K562 (cell line): ENCODE measurements around the gene ADAMTS2. TPM values are rescaled to one million over a fixed set of nuclear protein-coding genes. Genes with fewer than 3 reads are reported as not detected.

Source experiments
- ATAC-seq: fragments of 200-7000 bp; cut with Tn5 transposase; 3 replicates; pipeline ENCODE4 v1.9.1; 2020; ENCODE audit warnings: moderate library complexity
- BruUV-seq: library from RNA; stranded (reverse); fragments of 400-500 nt; replicated peaks from 2 replicates; lab custom pipeline; 2021; lab: Mats Ljungman, UMichigan
- CTCF ChIA-PET: fragments of 300-600 bp; formaldehyde crosslinking; extraction: SDS; loops from one replicate; lab custom pipeline; 2021; ENCODE audit warnings: low intra/inter-chr PET ratio; lab: Yijun Ruan, JAX
- POLR2A ChIA-PET: fragments of 300-600, 350-650 bp; sonication (Branson Sonifier 250); formaldehyde crosslinking; extraction: SDS; loops from one replicate; lab custom pipeline; 2021; ENCODE audit warnings: antibody characterized with exemption, inconsistent platforms; lab: Yijun Ruan, JAX
- DNase-seq, 4 experiments: peaks; one replicate each; pipeline versions ENCODE4 v3.0.0 to v3.0.0-alpha.2; 2011 to 2018; ENCODE audit warnings: low spot score in 3 of 4, mixed read lengths in 3 of 4; ENCODE audit errors: extremely low read depth in 1 of 4
- FAIRE-seq: peaks from 2 replicates; lab custom pipeline; 2011; peaks lifted over from hg19 to GRCh38; lab: Jason Lieb, UNC
- H2AFZ ChIP-seq: 2 replicates; pipeline ENCODE4 v1.6.0; 2011; ENCODE audit warnings: low read depth, low read length, control low read depth, inconsistent platforms
- H3K27ac ChIP-seq: fragments of 200-600 bp; 3 replicates; pipeline ENCODE4 v1.8.0; 2011; ENCODE audit warnings: low read depth, mild to moderate bottlenecking, control low read depth, inconsistent platforms, low read length, moderate library complexity, mixed read lengths; ENCODE audit errors: extremely low read depth
- H3K27me3 ChIP-seq, 2 experiments: fragments of 300-600 bp in 1 of 2; 2 replicates in 1 of 2; 3 replicates in 1 of 2; pipeline versions ENCODE4 v1.6.0 to v1.8.0; 2011; ENCODE audit warnings: inconsistent platforms in 2 of 2, low read length in 2 of 2, mild to moderate bottlenecking in 1 of 2, mixed read lengths in 1 of 2, moderate library complexity in 1 of 2; ENCODE audit not compliant: control insufficient read depth in 2 of 2, insufficient read depth in 2 of 2
- H3K36me3 ChIP-seq: fragments of 300-600 bp; 3 replicates; pipeline ENCODE4 v1.8.0; 2011; ENCODE audit warnings: mild to moderate bottlenecking, low read length, inconsistent platforms; ENCODE audit not compliant: control insufficient read depth, insufficient read depth
- H3K4me1 ChIP-seq, 2 experiments: fragments of 200-600 bp in 1 of 2; replicated peaks in 1 of 2; 2 replicates in 1 of 2; 3 replicates in 1 of 2; pipeline versions ENCODE4 v1.5.1 to v1.8.0; 2011; ENCODE audit warnings: inconsistent platforms in 2 of 2, low read length in 2 of 2, mild to moderate bottlenecking in 1 of 2, mixed read lengths in 1 of 2, moderate library complexity in 1 of 2; ENCODE audit not compliant: control insufficient read depth in 2 of 2, insufficient read depth in 2 of 2
- H3K4me2 ChIP-seq: 2 replicates; pipeline ENCODE4 v1.6.1; 2011; ENCODE audit warnings: low read length, control low read depth, inconsistent platforms, mixed read lengths; ENCODE audit not compliant: insufficient read depth
- H3K4me3 ChIP-seq: fragments of 200-600 bp; sonication (generic), shearing (Covaris generic); 2 replicates; pipeline ENCODE4 v1.5.1; 2016; ENCODE audit warnings: control low read depth, inconsistent platforms
- H3K79me2 ChIP-seq: fragments of 200-600 bp; 3 replicates; pipeline ENCODE4 v1.8.0; 2011; ENCODE audit warnings: low read length, inconsistent platforms; ENCODE audit not compliant: control insufficient read depth, insufficient read depth
- H3K9ac ChIP-seq, 2 experiments: 2 replicates each; pipeline versions ENCODE4 v1.6.0 to v1.6.1; 2011; ENCODE audit warnings: low read depth in 2 of 2, low read length in 2 of 2, control low read depth in 1 of 2, inconsistent platforms in 1 of 2, mild to moderate bottlenecking in 1 of 2, mixed read lengths in 1 of 2; ENCODE audit not compliant: insufficient read depth in 1 of 2
- H3K9me1 ChIP-seq: one replicate; pipeline ENCODE4 v1.6.0; 2011; ENCODE audit warnings: inconsistent platforms, mild to moderate bottlenecking, low read length, moderate library complexity; ENCODE audit not compliant: control insufficient read depth, insufficient read depth
- H3K9me3 ChIP-seq: replicated peaks from 2 replicates; pipeline ENCODE4 v1.5.1; 2011; ENCODE audit warnings: low read depth, low read length, inconsistent platforms; ENCODE audit not compliant: control insufficient read depth, insufficient read depth
- H4K20me1 ChIP-seq: replicated peaks from 2 replicates; pipeline ENCODE4 v1.6.1; 2011; ENCODE audit warnings: low read length, inconsistent platforms, mixed read lengths; ENCODE audit not compliant: control insufficient read depth, insufficient read depth
- ARID2 ChIP-seq: fragments of 450-650 bp; IDR thresholded peaks from 2 replicates; pipeline ENCODE4 v1.6.1; 2017; ENCODE audit warnings: antibody characterized with exemption, mild to moderate bottlenecking
- EGR1 ChIP-seq: fragments of 450-650 bp; conservative IDR thresholded peaks from 2 replicates; pipeline ENCODE4 v1.6.1; 2017; ENCODE audit warnings: mild to moderate bottlenecking
- HBP1 ChIP-seq: fragments of 450-650 bp; formaldehyde crosslinking; IDR thresholded peaks from 2 replicates; pipeline ENCODE4 v1.4.0; 2022; ENCODE audit warnings: missing genetic modification characterization
- HNRNPH1 ChIP-seq: fragments of 200-400 bp; formaldehyde crosslinking; optimal IDR thresholded peaks from 2 replicates; pipeline ENCODE3; 2017; ENCODE audit warnings: low read depth, mild to moderate bottlenecking, low read length, moderate library complexity
- JUND ChIP-seq, 2 experiments: IDR thresholded peaks; 2 replicates in 1 of 2; 3 replicates in 1 of 2; pipeline ENCODE4 v1.6.1; 2011; ENCODE audit warnings: borderline replicate concordance in 2 of 2, low read depth in 2 of 2, low read length in 2 of 2, improper control_type of control experiment in 1 of 2, missing biosample characterization in 1 of 2, missing genetic modification characterization in 1 of 2, missing genetic modification reagents in 1 of 2
- RBM39 ChIP-seq: fragments of 200-400 bp; formaldehyde crosslinking; optimal IDR thresholded peaks from 2 replicates; pipeline ENCODE3; 2018; ENCODE audit warnings: low read depth, low read length
- SNRNP70 ChIP-seq: fragments of 200-400 bp; formaldehyde crosslinking; optimal IDR thresholded peaks from 2 replicates; pipeline ENCODE3; 2017; ENCODE audit warnings: low read depth, low read length
- TCF15 ChIP-seq: fragments of 250-450 bp; sonication (Bioruptor Pico); IDR thresholded peaks from 2 replicates; pipeline ENCODE4 v1.8.0; 2022; ENCODE audit warnings: moderate library complexity, mild to moderate bottlenecking, inconsistent platforms
- ZNF518B ChIP-seq: fragments of 250-450 bp; sonication (Bioruptor Pico); IDR thresholded peaks from 2 replicates; pipeline ENCODE4 v1.5.0; 2021; ENCODE audit warnings: mild to moderate bottlenecking, moderate library complexity
- ZNF592 ChIP-seq: fragments of 450-650 bp; IDR thresholded peaks from 2 replicates; pipeline ENCODE4 v1.6.1; 2017; ENCODE audit warnings: antibody characterized with exemption, mild to moderate bottlenecking
- WGBS: fragments of 100-300 bp; shearing (Covaris generic); methylation state at CpG from one replicate; pipeline ENCODE4 v1.1.6; 2016; ENCODE audit warnings: low coverage, mixed read lengths; ENCODE audit not compliant: insufficient coverage; ENCODE audit errors: missing lambda C conversion rate; 5-methylcytosine and 5-hydroxymethylcytosine counted together
- in situ Hi-C: fragments of 300-500 bp; cut with MboI; formaldehyde crosslinking; loops from 4 replicates; pipeline ENCODE4 v1.15.0; 2018; ENCODE audit warnings: inconsistent platforms, mixed read lengths
- intact Hi-C: fragments of 100-400 bp; cut with micrococcal nuclease; formaldehyde crosslinking; loops from 2 replicates; pipeline ENCODE4 v1.14.2; 2022
- polyA plus RNA-seq, 8 experiments: library from polyadenylated mRNA; depleted of rRNA in 4 of 8; stranded (reverse) in 5 of 8; unstranded in 3 of 8; fragments of >200 nt; fragmentation: Nextera tagmentation in 2 of 8; fragmentation: Illumina TruSeq in 1 of 8; extraction: Ambion mirVana in 2 of 8; extraction: Trizol in 1 of 8; gene quantifications; 2 replicates each; pipeline versions ENCODE4 v1.2.1 to v1.2.3, GENCODE V29; 2011 to 2014; ENCODE audit warnings: inconsistent platforms in 1 of 8, missing spikeins in 1 of 8
- total RNA-seq, 7 experiments: library from RNA; depleted of rRNA in 6 of 7; stranded (reverse); fragments of >200 nt in 6 of 7; fragmentation: Illumina TruSeq in 2 of 7; extraction: Trizol in 2 of 7; gene quantifications; 2 replicates each; pipeline versions ENCODE4 v1.2.1 to v1.2.3, GENCODE V29; 2011 to 2021; ENCODE audit warnings: low replicate concordance in 1 of 7

The ADAMTS2 gene
- total and polyA plus RNA-seq, 9 of the 15 experiments (the other 6 are each of a cell fraction or from before 2014, with no cell fraction given): not detected

DNA sequence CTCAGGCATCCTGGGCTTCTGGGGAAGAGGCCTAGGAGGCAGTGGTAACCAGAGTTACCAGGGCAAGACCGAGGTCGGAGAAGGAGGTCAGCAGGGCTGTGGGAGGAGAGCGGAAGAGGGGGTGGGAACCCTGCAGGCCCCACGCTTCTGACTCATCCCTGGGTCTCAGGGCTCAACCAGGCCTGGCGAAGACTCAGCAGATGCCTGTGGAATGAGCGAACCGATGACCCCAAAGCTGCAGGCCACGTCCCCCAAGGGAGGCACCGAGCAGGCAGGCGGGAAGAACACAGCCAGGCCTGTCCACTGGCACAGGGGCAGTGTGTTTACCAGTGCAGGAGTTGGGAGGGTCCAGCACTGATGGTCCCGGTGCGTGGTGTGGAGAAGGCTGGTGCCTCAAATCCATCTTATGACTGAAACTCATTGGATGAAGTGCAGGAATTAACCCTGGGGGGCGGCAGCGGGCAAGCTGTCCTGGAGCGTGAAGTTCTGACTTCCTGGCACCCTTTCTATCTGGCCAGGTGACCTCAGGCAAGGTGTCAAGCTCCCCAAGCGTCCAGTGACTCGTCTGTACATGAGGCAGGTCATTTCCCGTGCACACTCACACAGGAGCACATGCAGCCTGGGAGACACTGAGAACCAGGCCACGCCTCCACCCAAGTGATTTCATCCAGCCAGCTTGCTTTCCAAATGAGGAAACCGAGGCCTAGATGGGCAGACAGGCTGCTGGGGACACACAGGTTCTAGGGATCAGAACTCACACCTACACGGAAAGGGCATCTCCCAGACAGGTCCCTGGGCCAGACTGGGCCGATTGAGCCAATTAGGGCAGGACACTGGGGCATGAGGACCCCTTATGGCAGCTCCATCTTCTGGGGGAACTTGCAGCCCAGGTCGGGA, 69.1 kb downstream of the ADAMTS2 start:
- no peaks in the 10 kb centered on the region for H3K9me3 ChIP-seq
- H3K27me3 ChIP-seq: peaks cover 0 to 14% of the 10 kb centered on the region in 2 experiments; a peak in 2 of 5 replicates
- FAIRE-seq (no peak), ATAC-seq (peak; percentile 66), DNase-seq (peak; percentile 39 to 53 (median 47))
- H3K4me2 ChIP-seq: no peak overlapping the region
- POLR2A ChIA-PET: interaction anchor here (1.0 to 1.2 kb wide), 2 partner anchors 9 to 47 kb away, joined by 3 to 4 read pairs; no protein-coding TSS in a partner anchor
- CTCF ChIA-PET: no interaction called here
- 19% methylated on average over 23 of the region's 23 CpGs for WGBS
- H3K4me1 ChIP-seq: peaks cover 4 to 12% of the 10 kb centered on the region in 2 experiments; a peak in 2 of 5 replicates
- no peaks in the 10 kb centered on the region for H4K20me1 ChIP-seq
- no peaks in the 10 kb centered on the region for H3K36me3 ChIP-seq
- no peak overlapping the region for H3K9ac ChIP-seq
- BruUV-seq: no TSS peak
- no peaks in the 10 kb centered on the region for H3K9me1 ChIP-seq
- no peak overlapping the region for H3K27ac ChIP-seq
- in situ Hi-C loops: no loop called here
- H3K4me3 ChIP-seq: no peak overlapping the region
- H2AFZ ChIP-seq: no peak overlapping the region
- no peaks in the 10 kb centered on the region for H3K79me2 ChIP-seq
- intact Hi-C loops: loop anchor here (2.0 kb wide), 1 partner anchor 219 kb away; no protein-coding TSS in a partner anchor
- TF ChIP-seq ZNF518B (CRISPR knock-in tag) (no peak), EGR1 (peak; percentile 93), HNRNPH1 (no peak), HBP1 (CRISPR knock-in tag) (no peak), SNRNP70 (no peak), TCF15 (no peak), JUND (IDR thresholded peaks at IDR 0.05; ENCODE audit: borderline replicate concordance, low read depth, low read length) (peak; percentile 82), JUND (tag; IDR thresholded peaks at IDR 0.05; ENCODE audit: borderline replicate concordance, low read depth, low read length) (peak; percentile 32; the same call in 1 of the 3 replicates), ZNF592 (no peak), RBM39 (no peak), ARID2 (no peak)
